ENCODE results near the gene SLC9A9. TPM values are rescaled to one million over a fixed set of nuclear protein-coding genes. Genes with fewer than 3 reads are reported as not detected.

Gene SLC9A9
- total RNA-seq, 1 experiment from 2014 or later, result 2.2 TPM

DNA sequence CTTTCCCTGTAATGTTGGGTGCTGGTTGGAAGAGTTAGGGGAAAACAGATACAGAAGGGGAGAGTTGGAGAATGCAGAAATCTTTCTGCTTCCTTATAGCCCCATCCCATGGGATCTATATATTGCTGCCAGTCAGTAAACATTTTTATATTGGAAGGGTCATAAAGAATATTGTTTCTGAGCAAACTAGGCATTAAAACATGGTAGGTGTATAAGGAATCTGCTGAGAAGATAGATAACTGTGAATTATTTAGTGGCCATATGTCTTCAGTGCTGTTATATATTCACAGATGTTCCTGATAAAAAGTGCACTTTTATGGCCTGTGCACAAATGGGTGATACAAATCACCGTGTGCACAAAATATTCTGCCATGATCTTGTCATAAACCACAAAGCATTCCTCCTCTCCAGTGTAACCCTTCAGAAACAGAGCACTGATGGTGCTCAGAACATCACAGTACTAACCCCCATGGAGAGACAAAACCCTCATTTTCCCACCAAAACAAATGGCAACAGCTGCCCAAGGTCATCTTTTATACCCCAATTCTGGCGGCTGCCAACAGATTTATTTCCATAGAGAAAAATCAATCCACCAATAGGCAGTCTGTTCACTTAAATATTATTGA, 269.3 kb downstream of the SLC9A9 start:
- POLR2A ChIA-PET, result no interaction called here
- no peaks in the 10 kb centered on the region for H3K4me1 Mint-ChIP-seq (ENCODE audit: insufficient read depth, unreplicated experiment)

DNA sequence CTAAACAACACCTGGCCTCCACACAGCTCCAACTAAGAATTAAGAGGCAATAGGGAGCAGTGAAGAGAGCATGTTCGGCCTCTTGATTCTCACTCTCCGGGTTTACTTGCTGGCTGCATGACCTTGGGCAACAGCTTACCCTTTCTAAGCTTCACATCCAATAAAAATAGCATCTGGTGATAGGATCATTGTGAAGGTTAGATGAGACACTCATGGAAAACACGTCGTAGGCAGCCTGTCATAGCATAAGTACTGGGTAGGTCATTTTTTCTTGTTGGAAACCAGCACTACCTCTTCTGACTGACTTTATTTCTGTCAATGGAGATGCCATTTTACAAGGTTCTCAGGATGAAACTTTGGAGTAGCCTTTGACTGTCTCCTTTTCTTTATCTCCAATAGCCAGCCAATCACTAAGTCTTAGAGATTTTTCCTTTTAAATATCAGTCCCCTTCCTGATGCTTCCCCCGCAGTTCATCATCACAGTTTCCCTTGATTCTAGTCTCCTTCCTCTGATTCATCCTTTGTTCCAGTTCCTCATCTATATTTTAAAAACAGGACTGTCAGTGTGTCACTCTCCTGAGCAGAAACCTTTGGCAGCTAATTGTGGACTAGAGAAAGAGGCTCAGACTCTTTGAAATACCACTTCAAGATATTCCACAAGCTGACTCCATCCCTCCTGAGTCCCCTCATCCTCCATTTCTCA, 271.5 kb downstream of the SLC9A9 start:
- Mint-ChIP-seq H3K9me3 (ENCODE audit: unreplicated experiment) (no peaks in the 10 kb centered on the region), H3K4me1 (ENCODE audit: insufficient read depth, unreplicated experiment) (no peaks in the 10 kb centered on the region), H3K27me3 (ENCODE audit: insufficient read depth, unreplicated experiment) (no peaks in the 10 kb centered on the region), H3K36me3 (ENCODE audit: insufficient read depth, unreplicated experiment) (no peaks in the 10 kb centered on the region), H3K4me3 (ENCODE audit: unreplicated experiment) (no peak overlapping the region), H3K27ac (ENCODE audit: low read depth, unreplicated experiment) (no peak overlapping the region)
- TF ChIP-seq CTCF (IDR thresholded peaks at IDR 0.05; ENCODE audit: unreplicated experiment), result no peak
- CTCF ChIA-PET, result interaction anchor here (0.6 to 0.8 kb wide), 3 partner anchors 10 to 441 kb away, joined by 3 to 4 read pairs (median 3); no protein-coding TSS in a partner anchor
- no peak for DNase-seq (ENCODE audit: unreplicated experiment)
- intact Hi-C loops (cut with micrococcal nuclease), result no loop called here
- no TSS peak for BruUV-seq (replicated peaks)
- POLR2A ChIA-PET, result interaction anchor here (1.2 to 1.6 kb wide), 3 partner anchors 8 to 10 kb away, joined by 3 to 4 read pairs (median 4); no protein-coding TSS in a partner anchor

More for the DNA sequence above, 269.3 kb downstream of the SLC9A9 start:
- no TSS peak for BruUV-seq (replicated peaks)
- Mint-ChIP-seq H3K36me3 (ENCODE audit: insufficient read depth, unreplicated experiment) (no peaks in the 10 kb centered on the region), H3K4me3 (ENCODE audit: unreplicated experiment) (no peak overlapping the region), H3K27me3 (ENCODE audit: insufficient read depth, unreplicated experiment) (no peaks in the 10 kb centered on the region), H3K9me3 (ENCODE audit: unreplicated experiment) (no peaks in the 10 kb centered on the region), H3K27ac (ENCODE audit: low read depth, unreplicated experiment) (no peak overlapping the region)
- DNase-seq (ENCODE audit: unreplicated experiment), result no peak
- TF ChIP-seq CTCF (IDR thresholded peaks at IDR 0.05; ENCODE audit: unreplicated experiment), result no peak
- CTCF ChIA-PET, result interaction anchor here (0.6 kb wide), 1 partner anchor 19 kb away, joined by 4 read pairs; no protein-coding TSS in a partner anchor
- intact Hi-C loops (cut with micrococcal nuclease), result no loop called here

DNA sequence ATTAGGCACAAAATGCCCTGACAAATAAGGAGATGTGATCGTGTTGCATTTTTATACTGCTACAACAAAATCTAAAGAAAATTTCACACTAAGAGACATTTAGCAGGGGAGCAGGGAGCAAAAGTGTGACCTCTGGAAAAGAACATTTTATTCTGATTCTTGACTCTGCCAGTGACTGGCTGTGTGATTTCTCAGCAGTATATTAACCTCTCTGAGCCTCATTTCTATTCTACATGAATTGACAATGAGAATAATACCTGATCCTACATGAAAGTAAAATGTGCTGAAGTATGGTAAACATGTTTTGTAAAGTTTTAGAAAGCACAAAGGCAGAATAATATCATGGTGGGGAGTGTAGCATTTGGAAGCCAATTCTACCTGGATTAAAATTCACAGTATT, 273.3 kb downstream of the SLC9A9 start:
- H3K27me3 Mint-ChIP-seq (ENCODE audit: insufficient read depth, unreplicated experiment), result no peaks in the 10 kb centered on the region
- TF ChIP-seq CTCF (IDR thresholded peaks at IDR 0.05; ENCODE audit: unreplicated experiment), result no peak
- intact Hi-C loops (cut with micrococcal nuclease), result no loop called here
- DNase-seq (ENCODE audit: unreplicated experiment), result no peak
- no TSS peak for BruUV-seq (replicated peaks)
- H3K36me3 Mint-ChIP-seq (ENCODE audit: insufficient read depth, unreplicated experiment), result no peaks in the 10 kb centered on the region
- ChIA-PET CTCF (interaction anchor here (0.6 kb wide), 1 partner anchor 59 kb away, joined by 3 read pairs; no protein-coding TSS in a partner anchor), POLR2A (no interaction called here)
- H3K9me3 Mint-ChIP-seq (ENCODE audit: unreplicated experiment), result no peaks in the 10 kb centered on the region
- H3K27ac Mint-ChIP-seq (ENCODE audit: low read depth, unreplicated experiment), result no peak overlapping the region
- no peak overlapping the region for H3K4me3 Mint-ChIP-seq (ENCODE audit: unreplicated experiment)
- H3K4me1 Mint-ChIP-seq (ENCODE audit: insufficient read depth, unreplicated experiment), result no peaks in the 10 kb centered on the region

- Mint-ChIP-seq H3K27me3 (ENCODE audit: insufficient read depth, unreplicated experiment) (no peaks in the 10 kb centered on the region), H3K4me3 (ENCODE audit: unreplicated experiment) (no peak overlapping the region), H3K27ac (ENCODE audit: low read depth, unreplicated experiment) (no peak overlapping the region), H3K9me3 (ENCODE audit: unreplicated experiment) (no peaks in the 10 kb centered on the region), H3K36me3 (ENCODE audit: insufficient read depth, unreplicated experiment) (no peaks in the 10 kb centered on the region), H3K4me1 (ENCODE audit: insufficient read depth, unreplicated experiment) (no peaks in the 10 kb centered on the region)
- no peak for DNase-seq (ENCODE audit: unreplicated experiment)
- ChIA-PET CTCF (no interaction called here), POLR2A (no interaction called here)
- BruUV-seq (replicated peaks), result no TSS peak
- TF ChIP-seq CTCF (IDR thresholded peaks at IDR 0.05; ENCODE audit: unreplicated experiment), result no peak
- intact Hi-C loops (cut with micrococcal nuclease), result no loop called here
These were observed 274.5 kb downstream of the SLC9A9 start for GRCh38 chr3:143573610-143574303.

All from MCF 10A (cell line).